GM12865 (cell line): ENCODE results near the gene VPS54.
"Not testable (repeated sequence)": the region's sequence is repeated elsewhere in the genome, so short reads cannot be mapped to it uniquely, and the experiment has no call there.

Experiments used
- DNase-seq: peaks from one replicate; pipeline ENCODE4 v3.0.0; 2010; ENCODE audit warnings: low read depth
- H3K4me3 ChIP-seq: 2 replicates; pipeline ENCODE4 v1.5.1; 2011; ENCODE audit warnings: mild to moderate bottlenecking, low read depth, low read length, control low read depth
- TF ChIP-seq, protein P1 (sequence below): IDR thresholded peaks from 2 replicates; pipeline ENCODE4 v1.5.1; 2011; ENCODE audit warnings: low read length, control low read depth, low read depth, inconsistent platforms; ENCODE audit not compliant: insufficient read depth; ENCODE audit errors: missing control alignments

VPS54 gene

GRCh38 chr2:63981702-63982103 is 37.5 kb downstream of the VPS54 start:
- TF ChIP-seq, protein P1, sequence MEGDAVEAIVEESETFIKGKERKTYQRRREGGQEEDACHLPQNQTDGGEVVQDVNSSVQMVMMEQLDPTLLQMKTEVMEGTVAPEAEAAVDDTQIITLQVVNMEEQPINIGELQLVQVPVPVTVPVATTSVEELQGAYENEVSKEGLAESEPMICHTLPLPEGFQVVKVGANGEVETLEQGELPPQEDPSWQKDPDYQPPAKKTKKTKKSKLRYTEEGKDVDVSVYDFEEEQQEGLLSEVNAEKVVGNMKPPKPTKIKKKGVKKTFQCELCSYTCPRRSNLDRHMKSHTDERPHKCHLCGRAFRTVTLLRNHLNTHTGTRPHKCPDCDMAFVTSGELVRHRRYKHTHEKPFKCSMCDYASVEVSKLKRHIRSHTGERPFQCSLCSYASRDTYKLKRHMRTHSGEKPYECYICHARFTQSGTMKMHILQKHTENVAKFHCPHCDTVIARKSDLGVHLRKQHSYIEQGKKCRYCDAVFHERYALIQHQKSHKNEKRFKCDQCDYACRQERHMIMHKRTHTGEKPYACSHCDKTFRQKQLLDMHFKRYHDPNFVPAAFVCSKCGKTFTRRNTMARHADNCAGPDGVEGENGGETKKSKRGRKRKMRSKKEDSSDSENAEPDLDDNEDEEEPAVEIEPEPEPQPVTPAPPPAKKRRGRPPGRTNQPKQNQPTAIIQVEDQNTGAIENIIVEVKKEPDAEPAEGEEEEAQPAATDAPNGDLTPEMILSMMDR, result no peak
- no peak overlapping the region for H3K4me3 ChIP-seq
- no peak for DNase-seq

DNA sequence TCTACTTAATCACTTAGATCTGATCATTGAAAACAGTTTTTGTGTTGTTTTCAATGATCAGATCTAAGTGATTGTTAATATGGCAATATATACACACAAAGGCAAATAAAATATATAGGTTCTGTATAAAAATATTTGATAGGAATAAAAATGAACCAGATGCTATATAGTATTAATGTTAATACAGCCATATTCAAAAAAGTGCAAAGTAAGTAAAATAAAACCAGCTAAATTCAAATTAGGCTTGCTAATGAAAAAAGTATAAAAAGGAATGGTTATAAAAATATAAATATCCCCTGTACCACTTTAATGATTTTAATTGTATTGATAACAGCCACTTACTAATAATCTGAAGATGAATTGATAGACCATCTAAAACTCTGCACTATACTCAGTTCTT is 38.4 kb downstream of the VPS54 start:
- TF ChIP-seq, protein P1, result no peak
- H3K4me3 ChIP-seq, result no peak overlapping the region
- no peak for DNase-seq

DNA sequence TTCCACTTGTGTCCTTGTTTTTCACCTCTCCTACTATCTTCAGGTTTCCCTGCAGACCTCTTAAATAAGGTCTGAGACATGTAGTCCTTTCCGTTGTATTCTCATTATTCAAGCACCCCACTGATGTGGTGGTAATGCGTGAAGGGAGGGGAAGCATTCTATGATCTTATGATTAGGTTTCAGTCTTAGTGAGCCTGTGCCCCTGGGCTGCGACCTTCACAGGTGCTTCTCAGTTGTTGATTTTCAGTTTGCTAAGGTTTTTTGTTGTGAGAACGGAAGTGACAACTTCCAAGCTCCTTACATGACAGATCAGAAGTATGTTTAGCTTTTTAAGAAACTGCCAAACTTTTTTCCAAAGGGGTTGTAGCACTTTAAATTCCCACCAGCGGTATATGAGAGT is 41.3 kb downstream of the VPS54 start:
- DNase-seq, result peak; percentile 89
- no peak overlapping the region for H3K4me3 ChIP-seq
- TF ChIP-seq, protein P1, result no peak

- DNase-seq, result no peak
- TF ChIP-seq, protein P1, result no peak
- H3K4me3 ChIP-seq, result no peak overlapping the region
These were observed 43.1 kb downstream of the VPS54 start for GRCh38 chr2:63976125-63976510.

- TF ChIP-seq, protein P1, result no peak
- no peak for DNase-seq
- no peak overlapping the region for H3K4me3 ChIP-seq
These were observed 43.6 kb downstream of the VPS54 start for GRCh38 chr2:63975437-63976124.

DNA sequence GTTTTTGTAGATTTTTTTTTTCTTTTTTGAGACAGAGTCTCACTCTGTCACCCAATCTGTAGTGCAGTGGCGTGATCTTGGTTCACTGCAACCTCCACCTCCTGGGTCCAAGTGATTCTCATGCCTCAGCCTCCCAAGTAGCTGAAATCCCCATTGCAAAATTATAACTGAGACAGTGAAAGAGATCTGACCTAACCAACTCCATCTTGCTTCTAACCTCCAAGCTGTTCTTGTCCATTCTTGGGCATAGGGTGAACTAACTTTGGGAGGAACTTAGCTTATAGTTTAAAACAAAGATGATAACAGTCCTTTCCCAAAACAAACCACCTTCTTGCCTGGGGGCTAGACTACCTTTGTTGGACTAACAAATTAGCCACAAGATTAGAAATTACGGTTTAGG is 44.2 kb downstream of the VPS54 start:
- not testable (repeated sequence) for H3K4me3 ChIP-seq, DNase-seq

DNA sequence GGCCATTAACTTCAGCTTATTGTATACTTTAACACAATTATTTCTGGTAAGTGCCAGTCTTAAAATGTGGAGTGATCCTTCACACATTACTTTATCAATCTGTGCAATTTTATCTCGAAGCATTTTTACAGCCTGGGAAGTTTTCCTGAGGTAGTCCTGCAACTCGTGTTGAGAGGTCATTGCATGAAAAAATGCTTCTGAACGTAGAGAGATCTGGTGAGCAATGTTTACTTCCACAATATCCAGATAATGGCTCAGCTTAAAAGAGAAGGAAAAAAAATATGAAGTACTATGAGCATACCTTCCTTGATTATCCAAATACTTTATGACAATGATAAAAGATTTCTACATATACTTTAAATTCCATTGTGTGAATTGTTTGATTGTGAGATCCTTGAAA is 57.0 kb downstream of the VPS54 start:
- H3K4me3 ChIP-seq, result no peak overlapping the region
- DNase-seq, result no peak
- TF ChIP-seq, protein P1, result no peak
